Measurements from ENCODE around the gene DNAJA4.

DNA sequence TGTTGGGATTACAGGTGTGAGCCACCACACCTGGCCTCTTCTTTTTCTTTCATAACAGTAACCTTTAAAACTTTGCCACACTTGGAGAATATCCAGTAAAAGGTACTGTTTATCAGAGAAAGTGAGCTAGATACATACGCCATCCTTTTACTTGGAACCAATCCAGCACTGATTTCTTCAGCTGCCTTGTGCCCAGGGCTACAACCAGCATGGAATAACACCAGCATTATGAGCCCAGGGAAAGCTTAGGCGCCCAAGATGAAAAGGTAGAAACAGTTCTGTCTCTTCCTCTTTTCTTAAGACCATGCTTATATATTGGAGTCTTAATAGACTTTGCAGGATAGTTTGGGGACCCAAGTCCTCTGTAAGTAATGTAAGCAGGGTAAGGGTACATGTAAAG, 26.7 kb downstream of the DNAJA4 start:
- TF ChIP-seq POLR2A (IDR thresholded peaks at IDR 0.05; ENCODE audit: low read depth, low read length) (no peak), POLR2AphosphoS5 (IDR thresholded peaks at IDR 0.05; ENCODE audit: low read depth, low read length) (no peak), PAX5 (IDR thresholded peaks at IDR 0.05; ENCODE audit: insufficient read depth, low read length, severe bottlenecking) (no peak), TAF1 (IDR thresholded peaks at IDR 0.05; ENCODE audit: low read depth, low read length) (no peak), SPI1 (IDR thresholded peaks at IDR 0.05; ENCODE audit: low read depth, low read length) (no peak)
